GM18508 (cell line): ENCODE measurements around the gene RAB14.
"Not testable (repeated sequence)": the region's sequence is repeated elsewhere in the genome, so short reads cannot be mapped to it uniquely, and the experiment has no call there.

Experiments
- ATAC-seq: cut with Tn5 transposase; IDR thresholded peaks from one replicate; pipeline ENCODE4 v1.9.1; 2021; ENCODE audit warnings: moderate number of reproducible peaks; ENCODE audit not compliant: insufficient read depth, unreplicated experiment

RAB14 gene

GRCh38 chr9:121192959-121193640, 8.6 kb downstream of the RAB14 start:
- no peak for ATAC-seq

- ATAC-seq, result no peak
These were observed 9.2 kb downstream of the RAB14 start for GRCh38 chr9:121192518-121192917.

GRCh38 chr9:121191235-121191634, 10.4 kb downstream of the RAB14 start:
- ATAC-seq, result no peak

GRCh38 chr9:121189660-121190059, 12.0 kb downstream of the RAB14 start:
- no peak for ATAC-seq

- no peak for ATAC-seq
These were observed 12.7 kb downstream of the RAB14 start for GRCh38 chr9:121189006-121189405.

GRCh38 chr9:121187636-121188305, 13.9 kb downstream of the RAB14 start:
- no peak for ATAC-seq

GRCh38 chr9:121185774-121186403, 15.8 kb downstream of the RAB14 start:
- no peak for ATAC-seq

GRCh38 chr9:121185178-121185745, 16.4 kb downstream of the RAB14 start:
- ATAC-seq, result no peak

- no peak for ATAC-seq
These were observed 17.2 kb downstream of the RAB14 start for GRCh38 chr9:121184463-121184862.

GRCh38 chr9:121183666-121184423, 17.8 kb downstream of the RAB14 start:
- no peak for ATAC-seq

GRCh38 chr9:121182989-121183388, 18.7 kb downstream of the RAB14 start:
- no peak for ATAC-seq

GRCh38 chr9:121182101-121182836, 19.4 kb downstream of the RAB14 start:
- no peak for ATAC-seq

GRCh38 chr9:121179930-121180681, 21.6 kb downstream of the RAB14 start:
- ATAC-seq, result no peak

GRCh38 chr9:121179373-121179721, 22.3 kb downstream of the RAB14 start:
- ATAC-seq, result not testable (repeated sequence)

GRCh38 chr9:121178676-121179372, 22.8 kb downstream of the RAB14 start:
- no peak for ATAC-seq

- no peak for ATAC-seq
These were observed 28.2 kb downstream of the RAB14 start for GRCh38 chr9:121173501-121173900.

GRCh38 chr9:121172726-121173487, 28.8 kb downstream of the RAB14 start:
- no peak for ATAC-seq

- ATAC-seq, result no peak
These were observed 30.4 kb downstream of the RAB14 start for GRCh38 chr9:121171236-121171635.
